HG03558 (cell line): ENCODE measurements around the gene KRCC1.
"Not testable (repeated sequence)": the region's sequence is repeated elsewhere in the genome, so short reads cannot be mapped to it uniquely, and the experiment has no call there.

Source experiments
- ATAC-seq: cut with Tn5 transposase; IDR thresholded peaks from one replicate; pipeline ENCODE4 v1.9.1; 2021; ENCODE audit warnings: moderate number of reproducible peaks; ENCODE audit not compliant: unreplicated experiment; ENCODE audit errors: extremely low read depth

KRCC1 gene

DNA sequence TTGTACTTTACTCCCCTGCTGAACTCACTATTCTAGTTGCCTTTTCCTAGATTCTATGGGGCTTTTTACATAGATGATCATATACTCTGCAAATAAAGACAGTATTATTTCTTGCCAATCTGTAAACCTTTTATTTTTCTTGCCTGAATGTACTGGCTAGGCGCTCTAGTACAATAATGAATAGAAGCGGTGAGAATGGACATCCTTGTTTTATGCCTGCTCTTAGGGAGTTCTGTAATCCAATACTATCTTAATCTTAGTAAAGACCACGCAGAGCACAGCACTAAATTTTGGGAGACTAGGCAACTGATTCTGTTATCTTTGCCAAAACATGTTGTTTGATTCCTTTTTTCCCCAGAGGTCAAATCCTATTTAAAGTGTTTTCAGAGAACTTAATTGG lies 7.0 kb downstream of the KRCC1 start:
- ATAC-seq: no peak

DNA sequence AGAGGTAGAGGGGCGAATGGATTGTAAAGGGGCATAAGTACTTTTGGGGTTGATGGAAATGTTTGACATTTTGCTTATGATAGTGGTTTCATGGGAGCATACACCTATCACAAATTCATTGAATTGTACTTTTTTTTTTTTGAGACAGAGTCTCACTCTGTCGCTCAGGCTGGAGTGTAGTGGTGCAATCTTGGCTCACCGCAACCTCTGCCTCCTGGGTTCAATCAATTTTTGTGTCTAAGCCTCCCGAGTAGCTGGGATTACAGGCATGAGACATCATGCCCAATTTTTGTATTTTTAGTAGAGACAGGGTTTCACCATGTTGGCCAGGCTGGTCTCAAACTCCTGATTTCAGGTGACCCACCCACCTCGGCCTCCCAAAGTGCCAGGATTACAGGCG lies 10.0 kb downstream of the KRCC1 start:
- ATAC-seq: not testable (repeated sequence)

DNA sequence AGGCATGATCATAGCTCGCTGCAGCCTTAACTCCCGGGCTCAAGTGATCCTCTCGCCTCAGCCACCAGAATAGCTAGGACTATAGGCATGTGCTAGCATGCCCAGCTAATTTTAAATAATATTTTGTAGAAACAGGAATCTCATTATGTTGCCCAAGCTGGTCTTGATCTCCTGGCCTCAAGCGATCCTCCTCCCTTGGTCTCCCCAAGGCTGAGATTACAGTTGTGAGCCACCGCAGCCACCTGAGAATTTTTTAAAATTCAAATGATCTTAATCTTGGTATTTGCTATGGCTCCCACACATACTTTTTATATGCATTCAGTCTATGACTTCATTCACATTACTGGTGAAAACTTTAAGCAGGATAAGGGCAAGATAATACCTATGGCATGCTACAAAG lies 13.1 kb downstream of the KRCC1 start:
- no peak for ATAC-seq

DNA sequence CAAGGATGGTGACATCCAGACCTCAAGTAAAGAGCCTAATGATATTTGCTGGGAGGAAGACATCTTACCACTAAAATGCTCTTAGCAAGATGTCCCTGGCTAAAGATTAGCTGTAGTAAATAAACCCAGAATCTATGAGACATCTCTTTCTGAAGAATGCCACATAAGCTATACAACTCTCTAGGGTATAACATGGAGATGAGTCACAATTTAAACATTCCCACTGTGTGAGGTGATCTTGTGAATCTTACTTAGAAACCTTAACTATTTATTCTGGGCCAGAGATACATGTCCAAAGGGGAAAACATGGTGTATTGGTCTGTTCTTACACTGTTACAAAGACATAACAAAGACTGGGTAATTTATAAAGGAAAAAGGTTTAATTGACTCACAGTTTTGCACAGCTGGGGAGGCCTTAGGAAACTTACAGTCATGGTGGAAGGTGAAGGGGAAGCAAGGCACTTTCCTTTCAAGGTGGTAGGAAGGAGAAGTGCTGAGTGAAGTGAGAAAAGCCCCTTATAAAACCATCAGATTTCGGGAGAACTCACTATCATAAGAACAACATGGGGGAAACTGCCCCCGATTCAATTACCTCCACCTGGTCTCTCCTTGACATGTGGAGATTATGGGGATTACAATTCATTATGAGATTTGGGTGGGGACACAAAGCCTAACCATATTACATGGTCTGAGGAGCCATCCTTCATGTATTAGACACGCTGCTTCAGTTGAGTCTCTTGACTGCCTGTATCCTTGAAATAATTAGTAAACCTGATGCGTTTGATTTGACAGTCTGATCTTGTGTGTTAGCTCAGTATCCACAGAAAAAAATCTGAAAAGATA lies 17.1 kb downstream of the KRCC1 start:
- ATAC-seq: no peak

- no peak for ATAC-seq
These were observed 19.0 kb downstream of the KRCC1 start for GRCh38 chr2:88036606-88037005.

DNA sequence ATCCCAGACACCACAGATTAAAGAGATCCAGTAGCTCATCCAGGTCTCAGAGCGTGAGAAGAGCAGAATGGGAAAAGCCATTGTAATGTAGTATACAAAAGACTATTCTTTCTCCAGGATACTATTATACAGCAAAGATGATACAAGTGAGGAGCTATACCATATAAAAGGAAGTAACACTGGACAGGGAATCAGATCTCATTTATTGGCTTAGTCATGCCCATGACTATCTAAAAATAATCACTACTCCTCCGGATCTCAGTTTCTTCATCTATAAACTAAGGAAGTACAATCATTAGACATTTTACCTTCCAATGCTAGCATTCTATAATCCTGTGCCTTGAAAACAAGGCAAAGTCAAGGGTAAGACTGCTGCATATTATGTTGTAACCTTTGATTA lies 19.4 kb downstream of the KRCC1 start:
- ATAC-seq: no peak

GRCh38 chr2:88032070-88032702 lies 23.4 kb downstream of the KRCC1 start:
- no peak for ATAC-seq

DNA sequence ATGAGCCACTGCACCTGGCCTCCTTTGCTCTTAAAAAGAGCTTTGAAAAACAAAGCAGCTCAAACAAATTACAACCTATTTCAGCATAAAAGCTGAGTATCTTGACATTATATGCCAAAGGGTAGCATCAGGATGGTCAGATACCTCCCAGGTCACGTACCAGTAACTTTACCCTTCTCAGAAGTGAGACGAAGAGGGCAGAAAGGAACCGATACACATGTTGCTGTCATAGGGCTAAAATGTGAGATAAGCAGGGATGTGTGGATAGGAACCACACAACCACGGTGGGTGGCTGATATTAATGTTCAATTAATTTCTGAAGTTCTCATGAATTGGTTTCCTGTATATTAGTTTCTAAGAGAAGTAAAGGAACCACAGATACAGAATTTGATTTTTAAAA lies 26.7 kb downstream of the KRCC1 start:
- no peak for ATAC-seq

DNA sequence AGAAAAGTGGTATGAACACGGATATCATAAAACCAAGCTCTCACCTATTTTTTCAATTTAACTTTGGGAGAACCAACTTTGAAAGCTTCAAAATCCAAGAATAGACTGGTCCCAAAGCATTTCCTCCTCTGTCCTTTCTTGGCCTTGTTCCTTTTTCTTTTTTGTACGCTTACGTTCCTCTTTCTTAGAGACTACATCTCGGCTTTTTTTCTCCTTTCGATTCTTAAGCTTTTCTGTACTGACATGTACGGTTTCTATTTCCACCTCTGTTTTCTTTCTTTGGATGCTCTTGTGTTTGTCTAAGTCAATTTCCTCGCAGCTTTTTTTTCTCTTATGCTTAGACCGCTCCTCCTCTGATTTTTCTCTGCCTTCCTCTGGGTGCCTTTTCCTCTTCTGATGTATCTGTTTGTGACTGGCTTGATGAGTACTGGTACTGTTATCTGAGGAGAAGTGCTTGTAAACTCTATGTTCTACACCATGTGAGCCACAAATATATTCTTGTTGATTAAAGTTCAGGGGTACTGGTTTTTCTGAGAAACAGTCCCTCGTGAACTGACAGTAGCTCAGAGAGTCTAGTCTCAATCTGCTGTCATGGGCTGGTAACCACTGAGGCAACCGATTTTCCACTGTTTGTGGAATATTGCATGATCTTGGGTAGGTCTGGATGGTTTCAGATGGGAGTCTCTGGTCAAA lies 27.7 kb downstream of the KRCC1 start:
- ATAC-seq: no peak

DNA sequence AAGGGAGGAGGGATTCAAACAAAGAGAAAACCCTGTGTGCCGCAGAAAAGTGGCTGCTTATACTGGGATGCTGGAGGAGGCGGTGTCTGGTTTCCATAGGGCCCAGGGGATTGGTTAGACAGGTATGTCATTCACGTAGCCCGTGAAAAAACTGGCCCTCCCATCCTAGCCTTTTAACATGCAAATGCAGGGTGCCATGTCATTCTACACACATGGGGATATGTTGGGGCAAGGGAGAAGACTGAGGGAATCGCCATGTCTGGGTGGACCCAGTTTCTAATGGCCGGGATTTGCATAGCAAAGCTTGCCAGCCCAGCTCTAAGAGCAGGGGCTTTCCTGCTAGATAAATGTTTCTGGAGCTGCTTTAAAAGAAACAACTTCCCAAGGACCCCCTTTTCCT lies 31.1 kb downstream of the KRCC1 start:
- no peak for ATAC-seq

GRCh38 chr2:88022669-88022921 lies 33.0 kb downstream of the KRCC1 start:
- no peak for ATAC-seq

GRCh38 chr2:88019985-88020384 lies 35.6 kb downstream of the KRCC1 start:
- ATAC-seq: no peak

- no peak for ATAC-seq
These were observed 36.7 kb downstream of the KRCC1 start for GRCh38 chr2:88018909-88019308.

DNA sequence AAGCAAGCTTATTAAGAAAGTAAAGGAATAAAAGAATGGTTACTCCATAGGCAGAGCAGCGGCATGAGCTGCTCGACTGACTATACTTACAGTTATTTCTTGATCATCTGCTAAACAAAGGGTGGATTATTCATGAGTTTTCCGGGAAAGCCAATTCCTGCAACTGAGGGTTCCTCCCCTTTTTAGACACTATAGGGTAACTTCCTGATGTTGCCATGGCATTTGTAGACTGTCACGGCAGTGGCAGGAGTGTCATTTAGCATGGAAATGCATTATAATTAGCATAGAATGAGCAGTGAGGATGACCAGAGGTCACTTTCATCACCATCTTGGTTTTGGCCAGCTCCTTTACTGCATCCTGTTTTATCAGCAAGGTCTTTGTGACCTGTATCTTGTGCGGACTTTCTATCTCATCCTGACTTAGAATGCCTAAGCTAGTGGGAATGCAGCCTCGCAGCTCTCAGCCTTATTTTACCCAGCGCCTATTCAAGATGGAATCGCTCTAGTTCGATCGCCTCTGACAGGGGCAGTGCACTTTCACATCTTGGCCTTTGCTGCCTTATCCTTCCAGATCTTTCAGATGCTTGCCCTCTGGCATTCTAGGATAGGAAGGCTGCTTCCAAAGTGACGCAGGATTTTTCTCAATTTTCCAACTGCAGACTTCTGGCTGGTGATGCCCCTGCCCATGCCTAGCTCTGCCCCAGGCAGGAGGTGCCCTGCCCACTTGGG lies 37.3 kb downstream of the KRCC1 start:
- not testable (repeated sequence) for ATAC-seq

GRCh38 chr2:88017780-88018038 lies 37.9 kb downstream of the KRCC1 start:
- ATAC-seq: not testable (repeated sequence)

DNA sequence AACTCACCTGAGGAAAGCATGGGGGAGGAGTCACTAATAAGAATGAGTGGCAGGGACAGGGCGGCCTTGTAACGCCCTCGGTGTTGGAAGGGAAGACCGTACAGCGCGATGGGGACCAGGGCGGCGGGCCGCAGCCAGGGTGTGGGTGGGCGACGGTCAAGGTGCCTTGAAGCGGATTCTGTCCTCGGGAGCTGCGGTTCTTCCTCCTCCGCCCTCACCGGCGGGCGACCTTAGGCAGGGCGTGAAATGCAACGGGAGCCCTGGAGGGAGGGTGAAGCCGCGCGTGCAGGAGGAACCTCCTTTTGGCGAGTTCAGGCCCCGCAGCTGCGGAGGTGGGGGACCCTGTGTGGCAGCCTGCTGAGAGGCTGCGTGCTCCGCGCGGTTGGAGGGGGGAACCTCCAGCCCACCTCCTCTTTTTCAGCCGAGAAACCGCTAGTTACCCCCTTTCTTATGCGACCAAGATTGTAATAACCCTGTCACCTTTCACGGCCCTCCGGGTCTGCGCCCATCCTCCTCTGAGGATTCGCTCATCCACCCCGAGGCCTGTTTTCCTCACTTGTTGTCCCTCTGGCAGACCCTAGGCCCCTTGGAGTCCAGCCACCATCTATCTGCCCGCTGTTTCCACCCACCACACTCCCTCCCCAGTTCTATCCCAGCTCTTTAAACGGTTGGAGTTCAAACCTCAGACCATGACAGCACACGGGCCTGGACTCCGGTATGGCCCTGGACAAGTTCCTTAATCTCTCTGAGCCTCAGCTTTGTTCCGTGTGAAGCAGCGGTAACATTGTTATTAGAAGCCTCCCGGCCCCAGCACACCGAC lies 38.4 kb downstream of the KRCC1 start:
- peak; percentile 42 for ATAC-seq

DNA sequence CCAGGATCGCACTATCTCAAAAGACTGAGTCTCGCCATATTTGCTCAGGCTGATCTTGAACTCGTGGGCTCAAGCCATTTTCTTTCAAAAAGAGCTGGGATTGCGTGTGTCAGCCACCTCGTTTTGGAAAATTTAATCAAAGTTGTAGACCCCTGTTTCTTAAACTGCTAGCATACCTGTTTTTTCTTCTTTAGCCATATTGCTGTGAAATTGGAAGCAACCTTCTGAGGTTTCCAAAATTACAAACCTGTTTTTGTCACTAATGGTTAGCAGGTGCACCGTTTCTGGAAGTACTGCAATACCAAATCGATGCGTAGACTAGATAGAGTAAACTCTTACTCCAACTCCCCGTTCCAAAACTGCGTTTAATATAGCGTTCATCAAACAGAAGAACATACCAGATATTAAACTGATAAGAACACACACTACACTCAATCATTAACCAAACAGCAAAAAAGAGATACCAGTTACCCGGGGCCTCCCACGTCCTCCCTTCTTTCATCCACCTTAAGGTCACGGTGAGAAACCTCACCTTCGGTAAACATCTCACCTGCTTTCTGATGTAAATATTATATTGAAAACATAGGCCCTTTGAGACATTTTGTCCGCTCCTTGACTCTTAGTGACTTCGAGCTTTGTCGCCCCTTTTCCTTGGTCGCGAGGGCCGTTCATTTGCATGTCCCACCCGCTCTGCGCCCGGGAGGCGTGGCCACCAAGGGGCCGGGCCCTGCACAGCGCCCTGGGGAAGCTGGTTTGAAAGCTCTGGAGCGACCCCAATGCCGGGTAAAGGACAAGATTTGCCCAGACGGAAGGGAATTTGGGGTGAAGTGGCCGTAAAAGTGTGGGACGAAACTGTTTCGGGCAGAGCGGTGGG lies 39.3 kb downstream of the KRCC1 start, which contains the start of gene RNU2-63P:
Gene RNU2-63P (minus strand): TSS at position 462 of the 874 bp plus-strand sequence.
- ATAC-seq: peak; percentile 67

DNA sequence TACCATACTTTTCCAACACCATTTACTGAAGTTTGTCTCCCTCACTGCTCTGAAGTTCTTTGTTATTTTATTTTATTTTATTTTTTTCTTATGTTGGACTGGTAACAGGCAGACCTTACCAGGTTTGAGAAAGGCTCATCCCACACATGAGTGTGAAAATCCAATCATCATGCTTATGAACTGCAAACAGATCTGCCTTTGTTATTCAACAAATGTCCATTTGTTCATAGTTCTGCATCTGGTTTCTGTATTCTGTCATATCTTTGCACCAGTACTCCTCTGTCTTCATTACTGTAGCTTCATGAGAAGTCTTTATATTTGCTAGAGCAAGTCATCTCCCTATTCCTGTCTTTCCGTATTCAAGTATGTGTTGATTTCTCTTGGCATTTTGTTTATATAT lies 44.6 kb downstream of the KRCC1 start:
- ATAC-seq: no peak

- ATAC-seq: no peak
These were observed 45.4 kb downstream of the KRCC1 start for GRCh38 chr2:88010136-88010535.
